HL-60 (cell line): ENCODE results near the gene MRPL30.

Experiments
- GABPA ChIP-seq: IDR thresholded peaks from 2 replicates; pipeline ENCODE4 v1.6.1; 2012; ENCODE audit warnings: low read depth
- SPI1 ChIP-seq: IDR thresholded peaks from 2 replicates; pipeline ENCODE4 v1.6.1; 2012; ENCODE audit warnings: low read depth, mild to moderate bottlenecking, borderline replicate concordance
- TF ChIP-seq, protein P1 (sequence below): IDR thresholded peaks from one replicate; pipeline ENCODE4 v1.5.1; 2011; ENCODE audit warnings: low read length, control low read depth, inconsistent platforms; ENCODE audit not compliant: insufficient read depth

DNA sequence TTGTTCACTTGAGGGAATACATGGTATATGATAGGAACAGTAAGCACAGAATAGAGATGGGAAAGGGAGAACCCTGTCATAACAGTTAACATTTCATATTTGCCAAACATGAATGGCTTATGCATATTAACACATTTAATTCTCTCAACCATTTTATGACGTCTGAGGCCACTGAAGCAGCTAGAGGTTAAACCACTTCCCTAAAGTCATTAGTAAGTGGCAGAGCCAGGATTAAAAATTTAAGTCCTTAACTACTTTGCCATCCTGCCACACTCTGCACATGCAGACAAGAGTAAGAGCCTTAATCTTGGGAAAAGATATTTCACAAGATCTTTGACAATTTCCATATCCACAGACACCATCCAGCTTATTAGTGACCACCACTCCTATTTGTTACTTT lies 24.1 kb upstream of the MRPL30 start:
- TF ChIP-seq GABPA (no peak), SPI1 (peak; percentile 86)
- TF ChIP-seq, protein P1, sequence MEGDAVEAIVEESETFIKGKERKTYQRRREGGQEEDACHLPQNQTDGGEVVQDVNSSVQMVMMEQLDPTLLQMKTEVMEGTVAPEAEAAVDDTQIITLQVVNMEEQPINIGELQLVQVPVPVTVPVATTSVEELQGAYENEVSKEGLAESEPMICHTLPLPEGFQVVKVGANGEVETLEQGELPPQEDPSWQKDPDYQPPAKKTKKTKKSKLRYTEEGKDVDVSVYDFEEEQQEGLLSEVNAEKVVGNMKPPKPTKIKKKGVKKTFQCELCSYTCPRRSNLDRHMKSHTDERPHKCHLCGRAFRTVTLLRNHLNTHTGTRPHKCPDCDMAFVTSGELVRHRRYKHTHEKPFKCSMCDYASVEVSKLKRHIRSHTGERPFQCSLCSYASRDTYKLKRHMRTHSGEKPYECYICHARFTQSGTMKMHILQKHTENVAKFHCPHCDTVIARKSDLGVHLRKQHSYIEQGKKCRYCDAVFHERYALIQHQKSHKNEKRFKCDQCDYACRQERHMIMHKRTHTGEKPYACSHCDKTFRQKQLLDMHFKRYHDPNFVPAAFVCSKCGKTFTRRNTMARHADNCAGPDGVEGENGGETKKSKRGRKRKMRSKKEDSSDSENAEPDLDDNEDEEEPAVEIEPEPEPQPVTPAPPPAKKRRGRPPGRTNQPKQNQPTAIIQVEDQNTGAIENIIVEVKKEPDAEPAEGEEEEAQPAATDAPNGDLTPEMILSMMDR = no peak
